SKM-1 (cell line): ENCODE results near the gene ADGRG6.
"Not testable (repeated sequence)": the region's sequence is repeated elsewhere in the genome, so short reads cannot be mapped to it uniquely, and the experiment has no call there.

Experiments
- DNase-seq: peaks from one replicate; lab custom pipeline; 2025; ENCODE audit not compliant: unreplicated experiment; lab: John Stamatoyannopoulos, UW

ADGRG6 gene

GRCh38 chr6:142406131-142406530, 104.3 kb downstream of the ADGRG6 start:
- DNase-seq, result no peak

- no peak for DNase-seq
Observed at GRCh38 chr6:142407685-142408273, 106.0 kb downstream of the ADGRG6 start.

GRCh38 chr6:142408409-142408808, 106.6 kb downstream of the ADGRG6 start:
- DNase-seq, result no peak

DNA sequence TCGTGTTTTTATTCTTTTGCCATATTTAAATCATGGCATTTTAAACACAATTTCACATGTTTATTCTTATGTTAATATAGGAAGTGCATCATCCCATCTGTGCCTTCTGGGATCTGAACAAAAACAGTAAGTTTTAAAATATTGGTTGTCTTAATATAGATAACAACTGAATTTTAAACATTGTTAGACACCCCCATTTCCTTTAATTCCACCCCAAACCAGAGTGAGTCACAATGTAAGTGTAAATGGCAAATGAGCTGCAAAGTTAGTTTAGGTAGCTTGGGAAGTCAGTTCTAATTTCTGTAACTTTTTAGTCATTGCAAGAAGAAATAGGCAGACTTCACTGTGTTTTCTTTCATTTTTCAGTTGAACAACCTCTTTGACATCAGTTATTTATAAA, 108.0 kb downstream of the ADGRG6 start:
- no peak for DNase-seq

DNA sequence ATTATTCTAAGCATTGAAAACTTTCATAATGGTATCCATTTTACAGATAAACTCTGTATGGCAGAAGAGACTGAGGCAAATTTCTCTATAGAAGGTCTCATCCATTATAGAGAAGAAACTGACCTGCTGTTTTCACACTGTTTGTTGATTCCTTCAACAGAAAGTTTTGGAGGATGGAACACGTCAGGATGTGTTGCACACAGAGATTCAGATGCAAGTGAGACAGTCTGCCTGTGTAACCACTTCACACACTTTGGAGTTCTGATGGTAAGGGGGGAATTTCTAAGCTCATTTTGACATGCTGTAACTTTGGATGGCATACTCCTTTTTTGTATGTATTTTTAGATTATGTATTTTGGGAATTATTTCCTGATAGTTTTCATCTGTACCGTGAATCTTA, 109.3 kb downstream of the ADGRG6 start:
- no peak for DNase-seq

- DNase-seq, result no peak
Observed at GRCh38 chr6:142412241-142412640, 110.4 kb downstream of the ADGRG6 start.

DNA sequence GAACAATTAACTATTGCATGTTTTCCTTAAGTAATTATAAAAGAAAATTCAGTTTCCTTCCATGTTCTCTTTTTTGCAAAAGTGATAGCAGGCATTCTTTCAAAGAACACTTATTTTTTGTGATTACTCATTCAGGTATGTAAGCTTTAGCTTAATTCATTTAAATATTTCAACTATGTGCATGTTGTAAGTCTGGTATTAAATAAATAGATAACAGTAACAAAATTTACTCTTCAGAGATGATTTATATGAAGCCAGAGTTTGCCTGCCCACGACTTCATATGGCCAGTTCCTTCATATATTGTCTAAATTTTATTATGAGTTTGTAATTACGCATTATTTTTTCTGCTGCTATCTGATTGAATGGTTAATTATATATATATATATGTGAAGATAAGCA, 110.9 kb downstream of the ADGRG6 start:
- DNase-seq, result no peak

DNA sequence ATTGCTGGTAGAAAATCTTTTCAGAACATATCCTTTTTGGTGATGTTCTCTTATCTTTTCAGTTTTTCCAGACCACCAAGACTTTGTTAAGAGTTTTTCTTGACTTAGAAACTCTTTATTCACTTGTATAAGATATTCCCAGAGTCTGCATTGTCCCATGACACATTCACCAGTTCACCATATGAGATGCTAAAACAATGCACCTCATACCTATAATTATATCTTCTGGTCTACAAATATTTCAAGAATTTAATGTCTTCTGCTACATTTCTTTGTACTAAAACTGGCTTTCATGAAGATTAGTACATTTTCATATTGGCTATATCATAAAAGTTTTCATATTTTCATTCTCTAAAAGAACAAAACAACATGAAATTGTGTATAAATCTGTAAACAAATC, 111.3 kb downstream of the ADGRG6 start:
- DNase-seq, result no peak

GRCh38 chr6:142414462-142415250, 112.8 kb downstream of the ADGRG6 start:
- no peak for DNase-seq

DNA sequence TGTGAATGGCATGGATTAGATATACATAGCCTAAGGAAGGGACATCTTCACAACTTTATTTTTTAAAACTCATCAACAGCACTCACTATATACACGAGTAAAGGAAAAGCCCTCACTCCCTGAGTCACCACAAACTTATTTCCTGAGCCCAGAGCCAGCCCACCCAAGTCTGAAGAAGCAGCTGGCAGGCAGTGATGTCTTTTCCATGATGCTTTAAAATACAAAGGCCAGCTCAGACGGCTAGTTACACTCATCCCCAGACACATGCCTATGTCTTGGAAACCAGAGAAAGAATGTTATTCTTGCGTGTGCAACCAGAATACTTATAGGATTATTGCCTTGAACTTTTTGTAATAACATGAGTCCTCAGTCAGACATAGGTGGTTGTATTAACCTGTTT, 114.4 kb downstream of the ADGRG6 start:
- DNase-seq, result no peak

GRCh38 chr6:142416686-142417085, 114.9 kb downstream of the ADGRG6 start:
- DNase-seq, result no peak

GRCh38 chr6:142417331-142417750, 115.5 kb downstream of the ADGRG6 start:
- DNase-seq, result no peak

- no peak for DNase-seq
Observed at GRCh38 chr6:142419071-142419470, 117.3 kb downstream of the ADGRG6 start.

GRCh38 chr6:142420802-142421201, 119.0 kb downstream of the ADGRG6 start:
- no peak for DNase-seq

- DNase-seq, result no peak
Observed at GRCh38 chr6:142421285-142422117, 119.7 kb downstream of the ADGRG6 start.

DNA sequence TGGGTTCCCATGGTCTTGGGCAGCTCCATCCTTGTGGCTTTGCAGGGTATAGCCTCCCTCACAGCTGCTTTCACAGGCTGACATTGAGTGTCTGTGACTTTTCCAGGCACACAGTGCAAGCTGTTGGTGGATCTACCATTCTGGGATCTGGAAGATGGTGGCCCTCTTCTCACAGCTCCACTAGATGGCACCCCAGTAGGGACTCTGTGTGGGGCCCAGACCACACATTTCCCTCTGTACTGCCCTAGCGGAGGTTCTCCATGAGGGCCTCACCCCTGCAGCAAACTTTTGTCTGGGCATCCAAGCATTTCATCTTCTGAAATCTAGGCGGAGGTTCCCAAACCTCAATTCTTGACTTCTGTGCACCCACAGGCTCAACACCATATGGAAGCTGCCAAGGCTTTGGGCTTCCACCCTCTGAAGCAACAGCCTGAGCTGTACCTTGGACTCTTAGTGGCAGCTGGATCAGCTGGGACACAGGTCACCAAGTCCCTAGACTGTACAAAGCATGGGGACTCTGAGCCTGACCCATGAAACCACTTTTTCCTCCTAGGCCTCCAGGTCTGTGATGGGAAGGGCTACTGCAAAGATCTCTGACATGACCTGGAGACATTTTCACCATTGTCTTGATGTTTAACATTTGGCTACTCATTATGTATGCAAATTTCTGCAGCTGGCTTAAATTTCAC, 124.8 kb downstream of the ADGRG6 start:
- DNase-seq, result not testable (repeated sequence)

GRCh38 chr6:142428468-142428867, 126.7 kb downstream of the ADGRG6 start:
- DNase-seq, result not testable (repeated sequence)

DNA sequence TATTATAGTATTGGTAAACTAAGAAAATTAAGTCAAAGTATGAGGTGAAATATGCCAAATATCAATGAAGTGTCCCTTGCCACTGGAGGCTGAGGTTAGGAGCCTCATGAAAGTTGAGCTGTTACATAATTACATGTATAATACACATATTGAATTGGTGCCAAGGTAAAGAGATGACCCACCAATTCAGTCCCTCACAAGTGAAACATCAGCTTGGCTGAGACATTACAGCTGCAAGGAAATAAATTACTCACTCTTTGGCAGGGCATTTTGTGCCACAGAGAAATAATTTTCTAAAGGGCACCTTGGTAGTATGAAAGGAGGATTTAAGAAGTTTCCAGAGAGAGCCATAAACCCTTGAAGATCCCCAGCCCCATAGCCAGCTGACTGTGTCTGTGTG, 127.4 kb downstream of the ADGRG6 start:
- DNase-seq, result no peak

- DNase-seq, result no peak
Observed at GRCh38 chr6:142433419-142433818, 131.6 kb downstream of the ADGRG6 start.

- no peak for DNase-seq
Observed at GRCh38 chr6:142438898-142439297, 137.1 kb downstream of the ADGRG6 start.

GRCh38 chr6:142440600-142441293, 138.9 kb downstream of the ADGRG6 start:
- DNase-seq, result no peak
